T-helper 17 cell (primary cell): Measurements from ENCODE around the gene SMAD3. TPM values are rescaled to one million over a fixed set of nuclear protein-coding genes. Genes with fewer than 3 reads are reported as not detected.

Experiments used
- ATAC-seq: fragments of 150-1000 bp; cut with Tn5 transposase; 2 replicates; pipeline ENCODE4 v1.10.0; 2021; ENCODE audit warnings: mild to moderate bottlenecking, moderate library complexity
- DNase-seq, 3 donors: peaks; one replicate each; pipeline versions ENCODE4 v3.0.0 to v3.0.0-alpha.2; 2020 to 2021
- H3K9me3 ChIP-seq: one replicate; pipeline ENCODE4 v1.7.0; 2013; ENCODE audit warnings: low read length, mild to moderate bottlenecking; ENCODE audit not compliant: control insufficient read depth, poor library complexity, severe bottlenecking
- H3K27ac Mint-ChIP-seq: one replicate; pipeline ENCODE4 v1.8.0; 2022; ENCODE audit warnings: mild to moderate bottlenecking, moderate library complexity, mixed read lengths
- H3K27me3 Mint-ChIP-seq: one replicate; pipeline ENCODE4 v1.8.0; 2022; ENCODE audit warnings: mixed read lengths
- H3K36me3 Mint-ChIP-seq: one replicate; pipeline ENCODE4 v1.8.0; 2022; ENCODE audit warnings: low read depth, mixed read lengths
- H3K4me1 Mint-ChIP-seq: one replicate; pipeline ENCODE4 v1.8.0; 2022; ENCODE audit warnings: mild to moderate bottlenecking, mixed read lengths
- H3K4me3 Mint-ChIP-seq: one replicate; pipeline ENCODE4 v1.8.0; 2022; ENCODE audit warnings: mild to moderate bottlenecking, moderate library complexity, mixed read lengths
- total RNA-seq, 4 donors: library from RNA in 2 of 4; stranded (reverse) in 2 of 4; gene quantifications; one replicate each; pipeline ENCODE4 v1.2.3 and lab custom pipeline; 2022 to 2026

Gene SMAD3
- total RNA-seq, 2 donors from 2014 or later: 79.8 to 82.9 TPM

- no peak overlapping the region for H3K4me3 Mint-ChIP-seq
- H3K27me3 Mint-ChIP-seq: no peaks in the 10 kb centered on the region
- H3K27ac Mint-ChIP-seq: peak overlapping the region; percentile 71
- H3K36me3 Mint-ChIP-seq: peaks cover 2% of the 10 kb centered on the region
- ATAC-seq (no peak), DNase-seq (no peak)
- no peaks in the 10 kb centered on the region for H3K9me3 ChIP-seq
- H3K4me1 Mint-ChIP-seq: peaks cover 38% of the 10 kb centered on the region
These were observed 92.3 kb downstream of the SMAD3 start for GRCh38 chr15:67157521-67158252.

GRCh38 chr15:67158367-67158766 lies 93.0 kb downstream of the SMAD3 start:
- H3K4me3 Mint-ChIP-seq: no peak overlapping the region

GRCh38 chr15:67161412-67161811 lies 96.0 kb downstream of the SMAD3 start:
- Mint-ChIP-seq H3K27me3 (no peaks in the 10 kb centered on the region), H3K4me3 (no peak overlapping the region), H3K27ac (peak overlapping the region; percentile 65), H3K36me3 (peaks cover 3% of the 10 kb centered on the region), H3K4me1 (peaks cover 37% of the 10 kb centered on the region)
- ATAC-seq: no peak
- H3K9me3 ChIP-seq: no peaks in the 10 kb centered on the region
- no peak for DNase-seq

More at GRCh38 chr15:67158367-67158766, 93.0 kb downstream of the SMAD3 start:
- DNase-seq (no peak), ATAC-seq (no peak)
- Mint-ChIP-seq H3K27ac (peak overlapping the region; percentile 71), H3K27me3 (no peaks in the 10 kb centered on the region), H3K4me1 (peaks cover 37% of the 10 kb centered on the region), H3K36me3 (no peaks in the 10 kb centered on the region)
- no peaks in the 10 kb centered on the region for H3K9me3 ChIP-seq

GRCh38 chr15:67161881-67162280 lies 96.5 kb downstream of the SMAD3 start:
- no peak overlapping the region for H3K4me3 Mint-ChIP-seq
- H3K4me1 Mint-ChIP-seq: peaks cover 37% of the 10 kb centered on the region
- DNase-seq: no peak
- H3K27me3 Mint-ChIP-seq: no peaks in the 10 kb centered on the region
- H3K36me3 Mint-ChIP-seq: peaks cover 3% of the 10 kb centered on the region
- ATAC-seq: no peak
- peak overlapping the region; percentile 65 for H3K27ac Mint-ChIP-seq
- no peaks in the 10 kb centered on the region for H3K9me3 ChIP-seq

GRCh38 chr15:67163180-67163579 lies 97.8 kb downstream of the SMAD3 start:
- Mint-ChIP-seq H3K4me3 (no peak overlapping the region), H3K36me3 (peaks cover 3% of the 10 kb centered on the region), H3K27ac (peak overlapping the region; percentile 65), H3K27me3 (no peaks in the 10 kb centered on the region), H3K4me1 (peaks cover 28% of the 10 kb centered on the region)
- no peak for DNase-seq
- H3K9me3 ChIP-seq: no peaks in the 10 kb centered on the region
- ATAC-seq: no peak

GRCh38 chr15:67164401-67164791 lies 99.0 kb downstream of the SMAD3 start:
- Mint-ChIP-seq H3K4me1 (peaks cover 30% of the 10 kb centered on the region), H3K27ac (no peak overlapping the region), H3K4me3 (no peak overlapping the region), H3K27me3 (no peaks in the 10 kb centered on the region), H3K36me3 (peaks cover 7% of the 10 kb centered on the region)
- no peak for DNase-seq
- ATAC-seq: no peak
- no peaks in the 10 kb centered on the region for H3K9me3 ChIP-seq

GRCh38 chr15:67164811-67165253 lies 99.4 kb downstream of the SMAD3 start:
- DNase-seq (no peak), ATAC-seq (no peak)
- Mint-ChIP-seq H3K27me3 (no peaks in the 10 kb centered on the region), H3K4me3 (no peak overlapping the region), H3K36me3 (peaks cover 7% of the 10 kb centered on the region), H3K27ac (no peak overlapping the region), H3K4me1 (peaks cover 28% of the 10 kb centered on the region)
- no peaks in the 10 kb centered on the region for H3K9me3 ChIP-seq

- Mint-ChIP-seq H3K27ac (no peak overlapping the region), H3K36me3 (peaks cover 7% of the 10 kb centered on the region), H3K27me3 (no peaks in the 10 kb centered on the region), H3K4me1 (peaks cover 30% of the 10 kb centered on the region), H3K4me3 (no peak overlapping the region)
- DNase-seq: no peak
- no peak for ATAC-seq
- no peaks in the 10 kb centered on the region for H3K9me3 ChIP-seq
These were observed 100.2 kb downstream of the SMAD3 start for GRCh38 chr15:67165254-67166253.

- H3K9me3 ChIP-seq: no peaks in the 10 kb centered on the region
- peaks cover 7% of the 10 kb centered on the region for H3K36me3 Mint-ChIP-seq
- no peaks in the 10 kb centered on the region for H3K27me3 Mint-ChIP-seq
- no peak overlapping the region for H3K4me3 Mint-ChIP-seq
- ATAC-seq (no peak), DNase-seq (no peak)
- H3K27ac Mint-ChIP-seq: peak overlapping the region; percentile 57
- peaks cover 27% of the 10 kb centered on the region for H3K4me1 Mint-ChIP-seq
These were observed 101.0 kb downstream of the SMAD3 start for GRCh38 chr15:67166280-67167009.

GRCh38 chr15:67167091-67167490 lies 101.7 kb downstream of the SMAD3 start:
- no peaks in the 10 kb centered on the region for H3K9me3 ChIP-seq
- H3K4me3 Mint-ChIP-seq: no peak overlapping the region
- peaks cover 27% of the 10 kb centered on the region for H3K4me1 Mint-ChIP-seq
- ATAC-seq (no peak), DNase-seq (no peak)
- H3K27me3 Mint-ChIP-seq: no peaks in the 10 kb centered on the region
- H3K36me3 Mint-ChIP-seq: peaks cover 7% of the 10 kb centered on the region
- peak overlapping the region; percentile 57 for H3K27ac Mint-ChIP-seq

- H3K27me3 Mint-ChIP-seq: no peaks in the 10 kb centered on the region
- no peaks in the 10 kb centered on the region for H3K9me3 ChIP-seq
- peaks cover 35% of the 10 kb centered on the region for H3K4me1 Mint-ChIP-seq
- H3K27ac Mint-ChIP-seq: peak overlapping the region; percentile 86
- peaks cover 13% of the 10 kb centered on the region for H3K36me3 Mint-ChIP-seq
- no peak overlapping the region for H3K4me3 Mint-ChIP-seq
- ATAC-seq (no peak), DNase-seq (no peak)
These were observed 103.3 kb downstream of the SMAD3 start for GRCh38 chr15:67168694-67169093.

GRCh38 chr15:67170143-67170925 lies 104.9 kb downstream of the SMAD3 start:
- ATAC-seq: no peak
- H3K4me1 Mint-ChIP-seq: peaks cover 49% of the 10 kb centered on the region

More at GRCh38 chr15:67170143-67170925, 104.9 kb downstream of the SMAD3 start:
- Mint-ChIP-seq H3K27me3 (no peaks in the 10 kb centered on the region), H3K27ac (peak overlapping the region; percentile 95), H3K36me3 (peaks cover 18% of the 10 kb centered on the region), H3K4me3 (peak overlapping the region; percentile 43)
- DNase-seq: no peak
- H3K9me3 ChIP-seq: no peaks in the 10 kb centered on the region
